HG03280 (cell line): ENCODE data around the gene PKNOX1.
"Not testable (repeated sequence)": the region's sequence is repeated elsewhere in the genome, so short reads cannot be mapped to it uniquely, and the experiment has no call there.

Source experiments
- ATAC-seq: cut with Tn5 transposase; IDR thresholded peaks from one replicate; pipeline ENCODE4 v1.9.1; 2021; ENCODE audit warnings: mild to moderate bottlenecking, moderate library complexity; ENCODE audit not compliant: unreplicated experiment

The PKNOX1 gene

DNA sequence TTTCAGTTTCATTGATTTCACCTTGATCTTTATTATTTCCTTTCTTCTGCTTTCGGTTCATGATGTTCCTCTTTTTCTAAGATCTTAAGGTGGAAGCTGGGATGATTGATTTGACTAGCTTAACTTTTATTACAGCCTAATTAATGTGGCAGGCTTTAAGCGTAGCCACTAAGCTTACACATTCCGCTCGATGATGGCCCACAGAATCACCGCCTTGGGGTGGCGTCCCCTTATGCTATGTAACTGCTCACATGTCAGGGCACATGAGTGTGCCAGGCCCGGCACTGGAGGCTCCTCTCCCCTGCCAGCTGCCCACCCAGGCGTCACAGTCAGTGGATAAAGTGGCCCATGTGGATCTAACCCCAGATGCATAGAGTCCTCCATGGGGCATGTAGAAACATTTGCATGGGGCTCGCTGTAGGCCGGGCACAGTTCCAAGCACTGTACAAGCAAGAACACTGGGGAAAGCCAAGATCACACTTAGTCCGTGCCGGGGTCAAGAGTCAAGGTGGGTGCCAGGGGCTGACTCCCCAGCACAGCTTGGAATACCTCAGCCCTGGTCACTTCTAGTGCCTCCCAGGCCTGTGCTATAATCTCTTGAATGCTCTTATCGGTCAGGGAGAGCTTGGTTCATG, 41.7 kb downstream of the PKNOX1 start:
- no peak for ATAC-seq

DNA sequence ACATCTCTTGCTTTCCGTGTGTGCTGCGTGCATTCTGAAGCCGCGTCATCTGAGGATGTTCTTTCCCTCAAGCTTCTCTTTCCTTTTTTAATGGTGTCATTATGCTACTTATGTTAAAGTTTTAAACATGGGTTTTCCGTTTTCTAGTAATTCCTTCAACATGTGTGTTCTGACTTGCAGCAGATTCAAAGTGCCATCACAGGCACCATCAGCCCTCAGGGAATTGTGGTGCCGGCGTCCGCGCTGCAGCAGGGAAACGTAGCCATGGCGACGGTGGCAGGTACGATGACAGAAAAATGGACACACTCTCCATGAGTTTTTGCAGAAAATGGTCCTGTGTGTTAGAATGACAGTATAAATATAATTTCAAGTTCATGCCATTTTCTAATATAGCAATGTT, 42.4 kb downstream of the PKNOX1 start:
- no peak for ATAC-seq

DNA sequence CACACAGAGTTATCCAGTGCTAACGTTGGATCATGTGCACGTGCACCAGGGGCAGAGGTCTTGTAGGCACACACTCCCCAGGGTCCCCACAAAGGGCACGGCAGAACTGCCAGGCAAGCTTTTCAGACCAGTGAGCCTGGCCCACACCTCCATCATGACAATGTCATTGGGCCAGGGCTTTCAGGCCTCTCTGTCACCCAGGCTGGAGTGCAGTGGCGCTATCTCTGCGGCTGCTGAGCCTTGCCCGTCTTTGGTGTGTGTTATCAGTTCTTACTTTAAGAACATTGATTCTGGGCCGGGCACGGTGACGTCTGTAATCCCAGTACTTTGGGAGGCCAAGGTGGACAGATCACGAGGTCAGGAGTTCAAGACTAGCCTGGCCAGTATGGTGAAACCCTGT, 44.2 kb downstream of the PKNOX1 start:
- ATAC-seq = no peak

DNA sequence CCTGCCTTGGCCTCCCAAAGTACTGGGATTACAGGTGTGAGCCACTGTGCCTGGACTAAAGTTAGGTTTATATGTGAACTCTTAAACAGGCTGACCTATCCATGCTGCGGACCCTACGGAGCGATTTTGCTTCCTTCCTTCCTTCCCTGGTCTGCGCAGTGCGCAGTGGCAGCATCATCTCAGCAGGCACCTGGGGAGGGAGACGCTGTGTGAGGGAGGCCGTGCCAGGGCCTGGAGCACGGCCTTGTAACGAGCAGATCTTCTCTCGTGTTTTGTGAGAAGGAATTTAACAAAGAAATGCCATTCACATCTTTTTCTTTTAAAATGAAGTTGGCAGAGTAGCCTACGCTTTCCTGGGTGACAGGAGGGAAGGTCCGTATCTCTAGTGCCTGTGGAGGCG, 45.8 kb downstream of the PKNOX1 start:
- no peak for ATAC-seq

DNA sequence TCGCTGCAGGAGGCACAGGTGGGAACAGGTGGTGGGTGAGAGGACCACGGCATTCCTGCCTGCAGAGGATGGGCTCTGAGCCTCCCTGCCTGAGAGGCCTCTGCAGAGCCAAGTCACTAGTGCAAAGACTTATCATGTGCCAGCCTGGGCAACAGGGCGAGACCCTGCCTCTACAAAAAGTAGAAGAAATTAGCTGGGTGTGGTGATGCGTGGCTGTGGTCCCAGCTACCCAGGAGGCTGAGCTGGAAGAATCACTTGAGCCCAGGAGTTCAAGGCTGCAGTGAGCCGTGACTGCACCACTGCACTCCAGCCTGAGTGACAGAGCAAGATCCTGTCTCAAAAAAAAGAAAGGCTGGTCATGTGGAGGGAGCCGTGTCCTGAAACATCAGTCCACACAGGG, 46.4 kb downstream of the PKNOX1 start:
- no peak for ATAC-seq

DNA sequence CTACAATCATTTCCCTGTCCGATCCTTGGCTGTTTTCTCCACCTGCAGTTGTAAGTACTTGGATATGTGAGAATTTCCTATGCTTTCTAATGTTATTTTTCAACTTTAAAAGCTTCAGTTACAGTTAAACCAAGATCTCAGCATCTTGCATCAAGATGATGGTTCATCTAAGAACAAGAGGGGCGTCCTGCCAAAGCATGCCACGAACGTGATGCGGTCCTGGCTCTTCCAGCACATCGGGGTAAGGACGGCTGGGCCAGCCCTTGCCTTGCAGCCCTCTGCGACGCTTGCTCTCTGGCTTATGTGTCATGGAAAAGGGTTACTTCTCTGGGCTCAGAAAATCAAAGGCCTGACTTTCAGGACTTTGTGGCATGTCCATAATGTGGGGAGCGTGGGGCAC, 46.8 kb downstream of the PKNOX1 start:
- no peak for ATAC-seq

DNA sequence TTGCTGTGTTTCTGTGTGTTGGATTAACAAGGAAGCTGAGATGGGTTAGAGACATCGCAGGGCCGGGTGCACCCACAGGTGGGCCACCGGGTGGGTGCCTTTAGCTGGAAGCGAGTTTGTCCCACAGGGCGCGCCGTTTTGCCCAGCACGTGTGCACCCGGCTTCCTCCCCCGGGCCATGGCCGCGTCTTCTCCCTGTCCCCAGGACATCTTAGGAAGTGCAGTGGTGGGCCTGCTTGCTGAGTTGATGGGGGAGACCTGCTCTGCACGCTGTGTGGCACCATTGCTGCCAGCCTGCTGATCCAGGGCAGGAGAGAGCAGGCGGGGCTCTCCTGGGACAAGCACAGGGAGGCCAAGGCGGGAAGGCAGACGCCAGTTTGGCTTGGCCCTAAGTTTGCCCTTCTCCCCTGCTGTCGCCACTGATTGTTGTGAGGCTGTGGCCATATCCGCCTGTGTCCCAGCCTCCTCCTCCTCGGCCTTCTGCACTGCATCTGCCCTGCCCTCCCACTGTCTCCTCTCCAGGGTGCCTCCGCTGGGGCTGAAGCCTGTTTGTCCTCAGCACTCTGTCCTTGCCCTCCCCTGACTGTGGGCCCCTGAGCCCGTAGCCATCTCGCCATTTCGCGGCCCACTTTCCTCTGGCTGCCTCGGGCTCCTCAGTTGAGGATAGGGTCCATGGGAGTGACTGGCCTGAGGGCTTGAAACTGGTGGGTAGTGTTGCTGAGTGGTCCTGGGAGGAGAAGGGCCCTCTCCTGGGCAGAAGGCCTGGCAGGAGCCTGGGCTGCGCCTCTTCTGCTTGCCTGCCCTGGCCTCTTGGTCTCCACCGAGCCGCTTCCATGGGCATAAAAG, 47.6 kb downstream of the PKNOX1 start:
- ATAC-seq = no peak

DNA sequence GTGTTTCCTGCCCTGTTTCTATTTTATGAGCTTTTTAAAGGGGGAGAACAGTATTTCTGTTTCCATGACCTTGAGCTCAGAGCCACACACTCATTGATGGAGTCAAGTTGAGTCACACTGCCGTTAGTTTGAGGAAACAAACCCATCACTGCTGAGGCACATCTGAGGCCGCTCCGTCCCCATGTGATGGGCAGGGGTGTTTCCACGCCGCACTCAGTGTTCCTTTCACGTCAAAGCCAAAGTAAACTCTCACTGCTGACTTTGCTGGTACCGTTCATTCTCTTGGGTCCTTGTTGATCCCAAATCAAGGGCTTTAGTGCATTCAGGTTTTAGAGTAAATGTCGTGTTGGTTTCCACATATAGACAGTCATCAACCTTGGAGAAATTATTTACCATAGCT, 48.8 kb downstream of the PKNOX1 start:
- no peak for ATAC-seq

DNA sequence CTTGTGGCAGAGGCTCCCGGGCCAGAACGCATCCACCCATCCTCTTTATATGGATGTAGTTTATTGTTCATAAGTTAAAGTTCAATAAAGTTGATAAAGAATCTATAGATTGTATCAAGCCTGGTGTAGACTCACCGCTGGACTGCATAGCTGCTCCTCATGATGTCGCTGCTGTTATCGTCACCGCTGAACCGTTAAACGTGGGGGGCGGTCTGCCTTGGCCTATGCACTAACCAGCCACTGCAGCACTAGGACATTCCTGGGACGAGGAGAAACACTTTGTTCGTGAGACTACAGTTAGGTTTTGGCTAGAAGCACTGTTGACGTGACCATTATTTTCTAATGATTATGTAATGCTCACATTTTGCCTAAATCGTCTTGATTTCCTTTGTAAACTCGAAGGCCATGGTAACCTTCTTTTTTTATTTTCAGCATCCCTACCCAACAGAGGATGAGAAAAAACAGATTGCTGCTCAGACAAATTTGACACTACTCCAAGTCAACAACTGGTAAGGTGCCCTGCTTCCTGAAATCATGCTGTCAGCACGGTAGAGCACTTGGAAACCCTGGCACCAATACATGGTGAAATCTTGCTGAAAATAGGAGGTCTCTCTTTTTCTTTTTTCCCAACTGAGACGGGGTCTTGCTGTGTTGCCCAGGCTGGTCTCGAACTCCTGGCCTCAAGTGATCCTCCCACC, 50.2 kb downstream of the PKNOX1 start:
- no peak for ATAC-seq

DNA sequence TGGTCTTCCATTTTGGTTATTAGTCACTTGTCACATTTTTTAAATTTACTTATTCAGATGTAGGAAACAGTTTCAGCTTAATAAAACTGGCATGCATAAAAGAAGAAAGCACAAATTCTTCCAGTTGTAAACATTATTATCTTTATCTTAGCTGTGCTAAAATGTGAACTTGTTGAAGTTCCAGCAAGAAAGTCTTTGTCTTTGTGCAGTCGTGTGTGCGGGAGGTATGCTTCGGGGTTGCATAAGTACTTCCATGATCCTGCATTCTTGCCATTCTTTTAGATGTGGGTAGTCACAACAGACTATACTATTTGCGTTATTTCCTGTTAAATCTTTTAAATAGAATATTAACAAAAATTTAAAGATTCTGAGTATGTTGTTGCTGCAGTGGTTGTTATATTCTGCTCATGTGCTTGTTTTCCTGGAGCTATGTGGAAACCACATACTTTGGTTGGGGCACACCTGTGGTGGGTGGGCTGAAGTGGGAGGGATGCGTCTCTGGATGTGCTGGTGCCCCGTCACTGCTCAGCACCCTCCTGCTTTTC, 51.3 kb downstream of the PKNOX1 start:
- no peak for ATAC-seq

DNA sequence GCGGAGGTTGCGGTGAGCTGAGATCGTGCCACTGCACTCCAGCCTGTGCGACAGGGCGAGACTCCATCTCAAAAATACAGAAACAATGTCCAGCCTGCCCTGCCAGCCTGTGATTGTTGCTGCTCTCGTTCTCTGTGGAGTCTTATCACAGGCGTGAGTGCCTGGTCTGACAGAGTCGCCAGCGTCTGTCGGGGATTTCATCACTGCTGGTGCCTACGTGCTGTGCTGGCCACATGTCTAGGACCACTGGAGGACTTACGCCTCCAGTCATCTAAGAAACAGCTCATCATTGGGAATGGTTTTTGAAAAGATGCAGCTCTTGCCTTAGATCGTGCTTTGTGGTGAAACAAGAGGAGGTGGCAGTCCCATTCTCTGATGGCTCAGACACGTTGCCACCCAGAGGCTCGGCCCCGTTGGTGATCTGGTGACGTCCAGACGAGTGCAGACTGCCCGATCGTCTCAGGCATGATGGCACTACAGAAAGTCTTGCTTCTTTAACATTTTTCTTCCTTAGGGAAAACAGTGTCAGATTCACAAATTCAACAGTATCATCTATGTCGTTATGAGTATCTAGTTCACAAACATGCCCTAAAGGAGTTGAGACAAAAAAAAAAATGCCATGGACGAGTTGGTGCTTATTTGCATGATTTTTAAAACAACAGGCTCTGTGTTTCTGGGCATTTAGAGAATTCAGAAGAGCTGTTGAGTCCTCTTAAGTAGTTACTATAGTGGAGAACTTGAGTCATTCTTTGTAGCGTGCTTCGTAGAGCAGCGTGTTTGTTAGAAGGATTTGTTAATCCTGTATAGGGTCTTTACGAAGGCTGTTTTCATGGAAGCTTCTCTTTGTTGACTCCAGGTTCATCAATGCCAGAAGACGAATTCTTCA, 53.7 kb downstream of the PKNOX1 start:
- no peak for ATAC-seq

DNA sequence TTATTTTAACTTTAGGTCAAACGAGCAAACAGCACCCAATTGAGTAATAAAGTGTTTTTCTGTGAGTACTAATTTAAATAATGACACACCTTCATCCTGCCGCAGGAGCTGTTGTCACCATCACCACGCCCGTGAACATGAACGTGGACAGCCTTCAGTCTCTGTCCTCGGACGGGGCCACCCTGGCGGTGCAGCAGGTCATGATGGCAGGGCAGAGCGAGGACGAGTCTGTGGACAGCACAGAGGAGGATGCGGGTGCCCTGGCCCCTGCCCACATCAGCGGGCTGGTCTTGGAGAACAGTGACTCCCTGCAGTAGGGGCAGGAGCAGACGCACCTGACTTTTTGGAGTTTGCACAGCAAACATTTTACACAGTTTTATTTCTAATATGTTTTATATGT, 55.4 kb downstream of the PKNOX1 start:
- no peak for ATAC-seq

DNA sequence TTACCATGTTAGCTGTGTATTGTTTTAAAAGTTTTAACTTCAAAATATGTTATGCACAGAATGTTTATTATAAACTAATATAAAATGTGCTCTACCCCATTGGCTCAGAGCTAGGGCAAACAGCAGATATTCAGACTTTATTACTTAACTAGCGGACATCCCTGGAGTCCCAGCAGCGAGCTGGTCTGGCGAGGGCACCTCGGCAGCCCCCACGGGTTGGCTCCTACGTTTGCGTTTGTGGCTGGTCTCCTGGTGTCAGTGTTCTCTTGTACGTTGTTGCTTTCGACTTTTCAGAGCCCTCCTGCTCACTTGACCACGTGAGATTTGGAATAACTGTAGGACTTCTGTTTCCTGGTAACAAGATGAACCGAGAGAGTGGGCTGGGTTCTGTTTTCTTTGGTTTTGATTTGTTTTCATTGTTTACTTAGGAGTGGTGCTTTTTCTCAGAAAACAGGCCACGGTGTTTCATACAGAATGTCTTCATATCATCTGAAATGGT, 56.8 kb downstream of the PKNOX1 start:
- ATAC-seq = no peak

DNA sequence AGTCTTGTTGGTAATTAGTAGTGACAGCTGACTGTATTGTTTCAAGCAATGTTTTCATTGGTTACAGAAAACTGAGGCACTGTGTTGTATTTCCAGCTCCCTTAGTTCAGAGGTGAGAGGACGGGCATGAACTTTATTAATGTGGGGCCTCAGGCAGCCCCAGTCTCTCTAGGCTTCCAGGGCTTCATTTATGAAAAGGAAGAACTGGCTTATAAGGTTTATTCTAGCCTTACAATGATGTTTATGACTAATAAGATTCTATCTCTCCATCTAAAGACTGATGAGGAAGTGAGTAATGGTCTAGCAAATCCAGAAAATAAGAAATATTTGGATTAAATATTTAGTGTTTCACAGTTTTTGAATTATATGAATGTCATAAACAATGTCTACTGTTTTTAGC, 59.7 kb downstream of the PKNOX1 start:
- no peak for ATAC-seq

DNA sequence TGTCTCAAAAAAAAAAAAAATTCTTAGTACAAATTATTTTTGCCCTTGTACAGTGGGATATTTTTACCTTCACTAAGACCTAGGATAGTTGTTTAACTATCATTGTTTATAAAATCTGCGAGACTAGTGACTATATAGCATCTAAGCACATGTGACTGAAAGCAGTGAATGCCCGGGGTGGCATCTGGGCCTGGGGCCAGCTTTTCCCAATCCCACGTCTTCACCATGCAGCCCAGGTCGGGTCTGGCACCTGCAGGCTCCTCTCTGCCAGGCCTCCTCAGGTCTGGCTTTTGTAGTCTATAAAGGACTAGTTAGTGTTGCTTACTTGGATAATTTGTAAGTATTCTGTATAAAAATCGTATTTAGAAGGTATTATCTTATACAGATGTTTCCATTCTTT, 60.5 kb downstream of the PKNOX1 start:
- no peak for ATAC-seq

DNA sequence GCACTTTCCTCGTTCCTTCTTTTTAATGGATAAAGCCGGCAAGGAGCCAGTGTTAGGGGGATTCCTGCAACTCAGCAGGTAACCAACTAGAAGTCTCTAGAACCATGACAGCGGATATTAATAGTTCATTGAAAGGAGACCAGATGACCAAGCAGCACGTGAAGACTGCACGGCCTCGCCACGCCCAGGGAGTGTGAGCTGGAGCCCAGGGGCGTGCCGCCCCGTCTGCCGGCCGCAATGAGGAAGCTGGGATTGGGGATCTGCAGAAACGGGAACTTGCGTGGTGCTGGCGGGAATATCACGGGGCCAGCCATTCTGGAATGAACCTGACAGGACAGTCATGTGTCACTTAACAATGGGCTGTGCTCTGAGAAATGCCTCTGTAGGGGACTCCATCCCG, 62.5 kb downstream of the PKNOX1 start:
- ATAC-seq = not testable (repeated sequence)

DNA sequence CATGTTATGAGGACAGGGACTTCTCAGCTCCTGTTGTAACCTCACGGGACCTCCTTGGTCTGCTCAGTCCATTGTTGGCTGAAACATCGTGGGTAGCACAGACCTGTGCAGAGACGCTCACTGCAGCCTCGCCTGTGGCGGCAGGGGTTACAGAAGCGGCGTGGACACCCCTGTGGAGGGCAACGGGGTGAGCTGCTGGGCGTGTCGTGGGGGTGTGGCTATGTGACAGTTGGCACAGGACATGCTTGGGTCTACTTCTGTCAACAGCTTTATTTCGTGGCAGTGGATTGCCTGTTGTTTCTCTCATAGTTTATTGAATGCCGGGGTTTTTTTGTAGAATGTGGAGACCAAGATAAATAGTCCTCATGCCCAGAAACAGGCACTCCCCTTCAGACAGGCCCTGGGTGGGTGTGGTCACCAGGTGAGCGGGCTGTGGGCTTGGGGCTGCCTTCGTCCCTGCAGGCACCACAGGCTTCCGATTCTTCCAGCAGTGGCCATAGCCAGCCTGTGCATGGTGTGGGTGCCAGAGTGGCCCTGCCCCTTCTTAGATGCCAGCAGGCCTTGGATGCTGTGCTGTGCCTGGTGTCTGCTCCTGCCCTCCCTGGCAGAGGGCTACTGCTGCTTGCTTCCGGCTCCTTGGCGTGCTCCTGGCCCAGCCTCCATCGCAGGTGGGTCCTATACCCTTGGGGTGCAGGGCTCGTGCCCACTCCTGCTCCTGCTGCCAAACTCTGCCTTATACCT, 63.7 kb downstream of the PKNOX1 start:
- not testable (repeated sequence) for ATAC-seq

DNA sequence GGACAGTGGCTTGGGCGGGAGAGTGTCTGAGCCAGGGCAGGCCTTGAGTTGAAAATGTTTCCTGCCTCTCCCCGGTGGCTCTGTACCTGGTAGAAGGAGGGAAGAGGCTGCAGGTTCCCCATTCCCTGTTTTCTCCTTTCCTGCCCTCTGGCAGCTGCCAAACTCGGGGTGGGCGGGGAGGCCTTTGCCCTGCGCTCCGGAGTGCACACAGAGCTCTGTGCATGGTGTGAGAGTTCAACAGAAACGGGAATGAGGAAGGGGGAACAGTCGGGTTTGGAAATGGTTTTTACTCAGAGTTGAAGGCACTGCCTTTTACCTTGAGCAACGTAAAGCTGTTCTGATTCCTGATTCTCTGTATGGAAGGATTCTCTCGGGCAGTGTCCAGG, 64.3 kb downstream of the PKNOX1 start:
- not testable (repeated sequence) for ATAC-seq

DNA sequence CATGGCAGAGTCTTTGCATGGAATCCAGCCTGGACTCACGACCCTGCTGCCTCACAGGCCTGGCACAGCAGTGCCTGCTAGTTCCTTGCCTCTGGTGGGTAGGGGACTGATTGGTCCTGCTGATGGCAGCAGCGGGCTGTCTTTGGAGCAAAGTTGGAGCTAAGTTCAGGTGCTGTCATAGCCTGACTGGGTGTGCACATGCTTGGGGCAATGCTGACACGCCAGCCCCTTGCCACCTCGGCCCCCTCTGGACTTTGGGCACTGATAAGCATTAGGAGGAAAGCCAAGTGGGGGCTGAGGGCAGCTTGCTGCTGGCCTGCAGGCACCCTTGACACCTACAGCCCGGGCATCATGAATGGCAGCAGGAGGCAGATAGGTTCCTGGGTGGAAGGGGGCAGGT, 67.8 kb downstream of the PKNOX1 start:
- ATAC-seq = not testable (repeated sequence)

DNA sequence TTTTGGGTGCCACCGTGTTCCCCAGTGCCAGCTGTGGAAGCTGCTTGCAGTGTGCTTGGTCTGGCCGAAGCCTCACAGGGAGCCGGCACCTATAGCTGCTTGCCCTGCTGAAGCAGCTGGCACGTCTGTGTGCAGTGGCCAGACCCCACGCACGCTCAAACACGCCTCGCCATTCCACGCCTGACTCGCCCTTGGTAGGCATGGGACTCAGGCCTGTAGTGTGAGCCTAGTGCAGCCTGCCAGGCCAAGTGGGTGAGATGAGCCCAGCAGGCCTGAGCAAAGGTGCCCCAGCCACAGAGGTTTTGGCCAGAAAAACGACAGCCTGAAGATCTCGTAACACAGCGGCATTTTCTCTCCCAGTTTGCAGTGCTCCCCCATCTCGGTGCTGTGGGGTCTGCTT, 68.9 kb downstream of the PKNOX1 start:
- ATAC-seq = not testable (repeated sequence)
